HG03520 (cell line): ENCODE results near the gene TCP11.
"Not testable (repeated sequence)": the region's sequence is repeated elsewhere in the genome, so short reads cannot be mapped to it uniquely, and the experiment has no call there.

ENCODE experiments used
- ATAC-seq: cut with Tn5 transposase; IDR thresholded peaks from one replicate; pipeline ENCODE4 v1.9.1; 2021; ENCODE audit warnings: mild to moderate bottlenecking, moderate library complexity; ENCODE audit not compliant: unreplicated experiment

TCP11 gene

DNA sequence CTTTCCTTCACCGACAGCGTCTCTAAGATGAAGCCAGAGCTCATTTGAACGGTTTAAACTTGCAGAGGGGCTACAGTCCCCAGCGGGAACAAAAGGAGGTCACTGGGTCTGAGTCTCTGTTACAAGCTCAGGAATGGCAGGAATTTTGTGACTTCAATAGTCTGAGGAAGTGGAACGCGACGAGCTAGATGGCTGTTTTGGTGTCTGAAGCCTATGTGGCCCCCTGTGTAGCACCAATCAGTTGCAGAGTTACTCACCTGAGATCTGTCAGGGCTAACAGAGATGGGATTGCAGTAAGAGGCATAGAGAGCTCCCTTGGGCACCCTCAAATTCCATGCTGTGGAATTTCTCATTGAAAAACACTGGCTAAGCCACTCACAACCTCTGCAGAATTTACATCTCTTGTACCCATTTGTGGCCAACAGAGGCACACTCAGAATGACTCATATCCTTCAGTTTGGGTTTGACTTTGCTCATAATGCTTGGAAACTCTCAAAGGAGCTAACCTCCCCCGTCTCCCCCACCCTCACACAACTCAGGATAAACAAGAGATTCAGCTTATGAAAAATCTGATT, 7.1 kb upstream of the TCP11 start:
- ATAC-seq = no peak

DNA sequence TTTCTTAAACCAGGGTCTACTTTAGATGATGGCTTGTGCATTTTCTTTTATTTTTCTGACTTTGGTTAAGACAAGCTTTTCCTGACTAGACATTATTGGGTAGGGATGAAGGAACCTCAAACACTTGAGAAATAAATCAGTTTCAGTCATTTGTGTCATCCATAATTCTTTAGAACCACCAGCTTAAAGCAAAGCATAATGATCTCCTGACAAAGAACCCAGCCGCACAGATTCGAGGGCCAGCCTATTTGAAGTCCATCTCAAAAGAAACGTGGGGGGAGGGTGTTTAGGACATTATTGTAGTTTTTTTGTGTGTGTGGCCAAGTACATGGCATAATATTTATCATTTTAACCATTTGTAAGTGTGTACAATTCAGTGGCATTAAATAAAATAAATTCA, 6.3 kb upstream of the TCP11 start:
- ATAC-seq = no peak

DNA sequence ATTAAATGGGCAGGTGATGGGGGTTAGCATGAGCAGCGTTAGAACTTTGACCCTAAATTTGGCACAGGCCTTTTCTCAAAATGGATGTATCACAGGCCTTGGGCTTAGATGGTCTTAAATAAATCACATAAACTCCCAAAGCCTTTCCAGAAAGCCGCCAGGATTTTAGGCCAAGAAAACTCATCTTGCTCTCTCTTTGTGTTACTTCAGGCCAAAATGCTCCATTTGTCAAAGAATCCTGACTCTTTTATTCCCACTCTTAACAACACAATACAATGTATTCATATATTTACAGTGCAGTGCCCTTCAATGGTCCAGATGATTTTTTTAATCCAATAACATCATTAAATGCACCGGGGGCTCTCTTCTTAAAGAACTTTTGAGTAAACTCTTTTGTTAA, 5.9 kb upstream of the TCP11 start:
- ATAC-seq = no peak

DNA sequence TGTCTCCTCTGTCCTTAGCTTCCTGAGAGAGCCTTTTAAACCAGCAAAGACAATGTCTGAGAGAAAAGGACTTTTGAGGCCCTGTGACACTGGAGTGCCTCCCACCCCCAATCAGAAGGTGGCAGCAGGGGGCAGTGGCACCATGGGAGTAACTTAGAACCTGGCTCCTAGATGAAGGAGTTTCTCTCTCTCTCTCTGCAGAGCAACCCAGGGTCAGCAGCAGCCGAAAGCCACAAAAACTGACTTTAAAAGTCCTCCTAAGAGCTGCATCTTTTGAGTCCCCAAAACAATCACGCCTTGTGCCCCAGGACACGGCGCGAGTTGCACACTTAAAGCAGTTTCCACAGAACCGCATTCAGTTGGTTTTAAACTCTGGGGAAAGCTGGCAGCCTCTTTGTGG, 5.3 kb upstream of the TCP11 start:
- no peak for ATAC-seq

DNA sequence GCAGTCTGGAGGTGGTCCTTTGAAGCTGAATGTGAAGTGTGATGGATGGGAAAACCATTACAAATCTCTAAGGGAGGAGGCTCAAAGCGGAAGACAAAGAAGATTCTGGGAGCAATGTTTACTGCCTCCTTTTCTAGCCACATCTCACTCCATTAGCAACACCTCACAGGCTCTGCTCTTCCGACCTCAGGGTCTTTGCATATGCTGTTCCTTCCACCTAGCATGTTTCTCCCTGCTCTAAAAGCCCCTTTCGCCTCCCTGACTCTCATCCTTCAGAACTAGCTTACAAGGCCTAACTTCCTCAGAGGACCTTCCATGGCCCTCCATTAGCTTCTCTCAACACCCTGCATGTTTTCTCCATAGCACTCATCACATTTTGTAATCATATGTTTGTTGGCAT, 4.6 kb upstream of the TCP11 start:
- ATAC-seq = no peak

DNA sequence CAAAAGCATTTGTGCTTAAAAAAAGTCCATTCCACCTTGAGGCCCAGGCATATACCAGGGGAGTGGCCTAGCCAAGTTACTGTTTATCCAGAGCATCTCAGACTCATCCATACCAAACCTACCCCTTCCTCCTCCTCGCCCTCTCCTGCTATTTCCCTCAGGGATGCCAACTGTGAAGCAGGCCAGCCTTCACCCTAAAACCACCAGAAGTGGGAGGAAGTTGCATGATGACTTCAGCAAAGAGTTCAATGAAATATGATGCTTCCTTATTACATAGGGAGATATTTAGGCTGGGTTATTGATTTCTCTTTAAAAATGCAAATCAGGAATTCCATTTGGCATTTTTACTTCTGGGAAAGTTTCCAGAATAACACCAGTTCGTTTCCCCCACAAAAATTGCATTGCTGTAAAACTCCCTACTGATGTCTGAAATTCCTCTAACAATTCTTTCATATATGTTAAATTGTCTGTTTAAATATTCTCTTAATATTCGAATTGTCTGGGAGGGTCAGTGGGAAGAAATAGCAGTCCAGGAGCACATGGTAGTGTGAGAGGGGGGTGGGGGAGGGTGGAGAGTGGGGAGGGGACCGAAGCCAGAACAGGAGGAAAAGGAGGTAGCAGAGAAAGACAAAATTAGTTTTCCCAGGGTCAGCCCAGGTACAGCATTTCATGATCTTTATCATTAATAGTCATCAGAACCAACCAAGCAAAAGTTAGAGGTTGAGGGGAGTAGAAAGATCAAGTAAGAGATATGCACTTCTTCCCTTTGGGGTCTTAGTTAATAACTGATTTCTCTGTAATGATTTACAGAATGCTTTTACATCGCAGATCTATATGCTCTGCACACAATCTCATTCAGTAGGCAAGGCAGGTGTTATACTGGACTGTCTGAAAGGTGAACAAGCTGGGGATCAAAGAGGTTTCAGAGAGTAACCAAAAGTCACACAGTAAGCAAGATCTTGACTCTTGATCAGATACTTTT, 1.7 kb upstream of the TCP11 start:
- ATAC-seq = no peak

DNA sequence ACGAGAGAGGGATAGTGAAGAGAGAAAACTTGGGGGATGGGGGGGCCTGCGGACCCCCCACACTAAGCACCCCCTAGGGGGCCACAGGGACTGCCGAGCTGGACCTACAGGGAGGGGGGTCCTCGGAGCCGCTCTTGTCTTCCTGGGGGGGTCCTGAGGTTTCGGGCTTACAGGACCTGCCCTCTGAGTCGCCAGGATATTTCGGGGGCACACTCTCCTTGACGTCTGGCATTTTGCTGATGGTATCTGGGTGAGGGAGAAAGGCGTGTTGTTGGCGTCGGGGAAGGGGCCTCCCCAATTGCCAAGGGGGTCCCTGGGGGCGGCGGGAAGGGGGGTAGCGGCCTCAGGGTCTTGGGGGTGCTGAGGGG, 516 bp downstream of the TCP11 start:
- ATAC-seq = no peak

DNA sequence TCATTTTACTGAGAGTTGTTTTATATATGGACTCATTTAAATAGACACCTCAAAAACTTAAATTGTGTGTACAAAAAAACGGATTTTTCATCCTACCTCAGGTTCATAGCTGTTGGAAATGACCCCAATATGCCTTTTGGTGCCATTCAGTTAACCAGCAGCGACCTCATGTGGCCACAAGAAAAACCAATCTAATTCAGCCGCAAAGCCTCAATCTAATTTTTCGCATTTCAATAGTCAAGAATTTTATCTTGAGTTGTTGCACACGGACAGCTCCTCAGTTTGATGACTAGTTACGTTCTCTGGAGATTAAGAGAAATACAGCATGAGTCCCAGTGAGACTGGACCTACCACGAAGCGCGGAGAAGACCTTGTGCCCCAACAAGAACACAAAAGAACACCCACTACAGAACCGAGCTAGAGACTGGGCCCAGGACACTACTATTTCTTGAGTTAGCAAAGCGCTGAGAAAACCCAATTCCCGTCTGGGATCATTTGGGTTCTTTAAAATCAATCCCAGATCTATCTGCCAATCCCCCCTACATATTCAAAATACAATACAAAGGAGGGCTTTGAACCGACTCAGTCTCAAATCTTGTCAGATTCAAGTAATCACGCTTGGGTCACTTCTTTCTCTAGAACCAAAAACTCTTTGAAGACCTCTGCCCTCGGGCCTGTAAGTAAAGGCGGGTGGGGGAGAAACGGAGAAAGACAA, 1.1 kb downstream of the TCP11 start:
- ATAC-seq = no peak

DNA sequence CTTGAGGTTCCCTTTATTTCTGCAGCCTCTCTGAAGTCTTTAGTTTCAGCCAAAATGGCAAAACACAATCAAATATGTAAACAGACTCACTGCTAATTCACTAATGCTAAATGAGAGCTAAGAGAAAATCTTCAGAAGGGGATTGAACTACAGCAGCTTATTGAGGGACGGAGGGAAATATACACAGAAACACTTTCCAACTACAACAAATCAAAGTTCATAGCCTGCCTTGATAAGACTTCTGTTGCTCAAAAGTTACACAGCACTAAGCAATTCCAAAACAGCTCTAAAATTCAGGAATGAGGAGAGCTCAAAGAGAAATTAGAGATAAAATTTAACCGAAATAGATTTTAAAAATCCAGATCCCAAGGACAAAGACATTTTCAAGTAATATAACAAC, 1.7 kb downstream of the TCP11 start:
- no peak for ATAC-seq

DNA sequence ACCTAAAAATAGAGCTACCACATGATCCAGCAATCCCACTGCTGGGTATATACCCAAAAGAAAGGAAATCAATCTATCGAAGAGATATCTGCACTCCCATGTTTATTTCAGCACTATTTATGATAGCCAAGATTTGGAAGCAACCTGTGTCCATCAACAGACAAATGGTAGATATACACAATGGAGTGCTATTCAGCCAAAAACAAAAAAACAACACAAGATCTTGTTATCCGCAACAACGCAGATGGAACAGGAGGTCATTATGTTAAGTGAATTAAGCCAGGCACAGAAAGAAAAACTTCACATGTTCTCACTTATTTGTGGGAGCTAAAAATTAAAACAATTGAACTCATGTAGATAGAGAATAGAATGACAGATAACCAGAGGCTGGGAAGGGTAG, 2.9 kb downstream of the TCP11 start:
- ATAC-seq = not testable (repeated sequence)

DNA sequence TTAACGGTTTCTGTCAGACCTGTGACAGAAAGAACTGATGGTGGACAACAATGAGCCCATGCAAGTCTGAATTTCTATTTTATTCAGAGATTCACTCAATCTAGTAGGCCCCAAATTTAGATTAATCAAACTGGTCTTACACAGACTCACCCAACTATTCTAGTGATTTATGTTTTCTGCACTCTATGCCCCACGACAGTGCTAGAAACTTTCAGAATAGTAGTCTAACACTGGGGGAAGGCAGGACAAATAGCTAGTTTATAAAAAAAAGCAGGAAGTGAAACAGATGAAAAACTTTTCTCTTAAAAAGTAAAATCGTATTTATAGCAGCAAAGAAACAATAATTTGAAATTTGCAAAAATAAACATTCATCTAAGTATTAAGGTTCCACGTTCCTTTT, 5.0 kb downstream of the TCP11 start:
- no peak for ATAC-seq

DNA sequence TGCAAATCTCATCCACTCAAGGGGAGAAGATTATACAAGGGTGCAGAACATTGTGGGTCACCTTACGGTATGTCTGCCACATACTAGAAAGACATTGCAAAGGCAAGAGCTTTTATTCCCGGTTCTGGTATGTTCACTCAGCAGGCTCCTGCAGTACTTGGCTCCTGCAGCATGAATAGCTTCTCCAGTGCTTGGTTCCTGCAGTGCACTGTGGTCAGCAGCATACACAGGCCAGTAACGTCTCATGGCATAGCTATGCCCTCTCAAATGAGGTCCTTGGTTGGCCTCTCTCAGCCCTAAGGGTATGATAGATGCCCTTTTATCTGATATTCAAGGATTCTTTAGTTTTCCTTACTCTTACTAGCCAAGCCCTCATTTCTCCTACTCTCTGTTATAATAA, 12.6 kb downstream of the TCP11 start:
- no peak for ATAC-seq

DNA sequence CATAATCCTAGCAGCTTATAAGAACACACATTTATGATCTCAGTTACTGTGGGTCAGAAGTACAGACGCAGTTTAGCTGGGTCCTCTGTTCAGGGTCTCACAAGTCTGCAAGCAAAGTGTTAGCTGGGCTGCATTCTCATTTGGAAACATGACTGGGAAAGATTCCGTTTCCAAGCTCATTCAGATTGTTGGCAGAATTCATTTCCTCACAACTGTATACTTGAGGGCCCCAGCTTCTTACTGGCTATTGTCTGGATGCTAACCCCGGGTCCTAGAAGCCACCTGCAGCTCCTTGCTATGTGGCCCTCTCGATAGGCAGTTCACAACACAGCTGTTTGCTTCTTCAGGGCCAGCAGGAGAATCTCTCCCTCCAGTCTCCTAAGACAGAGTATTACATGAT, 13.1 kb downstream of the TCP11 start:
- ATAC-seq = no peak

DNA sequence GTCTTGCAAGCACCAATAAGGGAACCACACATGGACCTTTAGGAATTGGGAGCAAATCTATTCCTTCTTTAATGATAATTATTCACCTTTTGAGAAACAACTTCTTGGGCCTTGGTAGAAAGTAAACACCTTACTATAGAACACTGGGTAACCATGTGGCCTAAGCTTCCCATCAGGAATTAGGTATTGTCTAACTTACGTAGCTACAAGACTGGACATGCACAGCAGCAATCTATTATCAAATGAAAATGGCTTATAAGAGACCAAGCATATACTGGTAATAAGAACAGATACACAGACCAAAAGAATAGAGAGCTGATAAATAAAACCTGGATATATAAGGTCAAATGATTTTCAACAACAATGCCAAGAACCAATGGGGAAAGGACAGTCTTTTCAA, 16.8 kb downstream of the TCP11 start:
- no peak for ATAC-seq

DNA sequence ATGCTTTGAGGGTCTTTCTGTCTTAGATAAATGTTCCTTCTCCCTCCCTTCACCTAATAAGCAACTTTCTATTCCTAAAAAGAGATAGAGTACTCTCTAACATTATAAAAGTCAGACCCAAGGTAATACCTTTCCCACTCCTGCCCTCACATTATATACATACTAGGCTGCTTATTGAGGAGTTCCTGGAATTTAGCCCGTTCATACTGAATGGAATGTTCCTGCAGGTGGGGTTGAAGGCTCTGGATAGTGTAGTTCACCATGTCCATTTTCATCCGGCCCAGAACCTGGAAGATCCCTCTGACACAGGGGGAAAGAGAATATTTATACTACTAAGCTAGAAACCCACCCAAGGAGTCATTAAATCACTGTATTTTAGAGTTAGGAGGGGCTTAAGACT, 20.4 kb downstream of the TCP11 start:
- ATAC-seq = no peak

DNA sequence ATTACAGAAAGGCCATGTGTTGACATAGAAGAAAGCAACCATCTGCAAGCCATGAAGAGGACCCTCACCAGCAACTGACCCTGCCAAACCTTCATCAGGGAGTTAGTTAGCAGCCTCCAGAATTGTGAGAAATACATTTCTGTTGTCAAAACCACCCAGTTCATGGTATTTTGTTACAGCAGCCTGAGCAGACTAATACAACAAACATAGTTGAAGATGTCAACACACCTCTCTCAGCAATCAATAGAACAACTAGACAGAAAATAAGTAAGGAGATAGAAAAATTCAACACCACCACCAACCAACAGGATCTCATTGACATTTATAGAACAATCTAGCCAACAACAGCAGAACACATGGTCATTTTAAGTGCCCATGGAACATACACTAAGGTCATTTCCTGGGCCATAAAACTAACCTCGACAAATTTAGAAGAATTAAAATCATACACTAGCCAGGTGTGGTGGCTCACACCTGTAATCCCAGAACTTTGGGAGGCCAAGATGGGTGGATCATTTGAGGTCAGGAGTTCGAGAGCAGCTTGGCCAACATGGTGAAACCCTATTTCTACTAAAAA, 32.7 kb downstream of the TCP11 start:
- no peak for ATAC-seq

DNA sequence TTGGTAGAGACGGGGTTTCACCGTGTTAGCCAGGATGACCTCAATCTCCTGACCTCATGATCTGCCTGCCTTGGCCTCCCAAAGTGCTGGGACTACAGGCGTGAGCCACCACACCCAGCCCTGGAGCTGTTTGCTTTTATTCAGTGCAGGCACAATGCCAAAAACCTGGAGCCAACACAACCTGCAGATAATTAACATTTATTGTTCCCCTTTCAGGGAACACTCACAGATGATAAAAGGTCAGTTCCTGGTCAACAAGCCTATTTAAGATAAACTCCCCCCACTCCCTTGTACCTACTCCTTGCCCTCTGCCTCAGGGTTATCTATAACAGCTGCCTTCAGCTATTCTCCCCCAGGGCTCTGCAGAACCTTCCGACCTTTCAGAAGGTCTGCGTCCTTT, 33.4 kb downstream of the TCP11 start:
- not testable (repeated sequence) for ATAC-seq

DNA sequence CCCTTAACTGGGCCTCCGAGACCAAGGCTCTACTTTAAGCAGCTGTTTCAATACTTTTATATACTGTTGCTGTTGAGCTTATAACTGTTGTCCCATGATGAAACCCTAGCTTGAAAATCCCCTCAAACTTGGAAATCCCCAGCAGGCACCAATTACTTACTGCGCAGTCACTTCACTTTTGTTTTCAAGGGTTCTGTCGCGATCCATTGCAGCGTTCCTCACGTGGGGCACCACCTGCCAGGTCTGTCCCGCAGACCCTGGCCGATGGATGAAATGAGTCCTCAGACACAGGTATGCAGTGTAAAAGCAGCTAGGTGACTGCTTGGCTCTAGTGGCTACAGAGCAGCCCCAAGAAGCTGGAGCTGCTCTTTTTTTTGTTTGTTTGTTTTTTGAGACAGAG, 33.9 kb downstream of the TCP11 start:
- not testable (repeated sequence) for ATAC-seq

DNA sequence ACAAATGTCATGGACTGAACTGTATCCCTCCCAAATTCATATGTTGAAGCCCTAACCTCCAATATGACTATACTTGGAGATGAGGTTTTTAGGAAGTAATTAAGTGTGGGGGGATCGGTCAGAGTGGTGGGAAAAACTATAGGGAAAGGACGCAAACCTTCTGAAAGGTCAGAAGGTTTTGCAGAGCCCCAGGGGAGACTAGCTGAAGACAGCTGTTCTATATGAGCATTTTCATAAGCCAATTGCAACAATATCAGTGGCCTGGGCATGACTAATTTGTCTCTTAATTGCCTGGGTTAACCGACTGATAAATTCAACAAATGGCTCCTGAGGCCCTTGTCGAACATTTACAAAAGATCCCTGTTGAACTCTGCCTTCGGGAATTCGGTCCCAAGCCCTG, 35.1 kb downstream of the TCP11 start:
- not testable (repeated sequence) for ATAC-seq

DNA sequence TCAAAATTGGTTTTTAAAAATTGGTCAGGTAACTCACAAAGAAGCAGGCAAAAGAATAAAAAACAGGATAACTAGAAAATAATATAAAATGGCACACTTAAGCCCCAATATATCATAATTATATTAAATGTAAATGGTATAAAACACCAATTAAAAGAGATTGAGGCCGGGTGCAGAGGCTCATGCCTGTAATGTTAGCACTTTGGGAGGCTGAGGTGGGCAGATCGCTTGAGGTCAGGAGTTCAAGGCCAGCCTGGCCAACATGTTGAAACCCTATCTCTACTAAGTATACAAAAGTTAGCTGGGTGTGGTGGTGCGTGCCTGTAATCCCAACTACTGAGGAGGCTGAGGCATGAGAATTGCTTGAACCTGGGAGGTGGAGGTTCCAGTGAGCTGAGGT, 36.1 kb downstream of the TCP11 start:
- ATAC-seq = no peak

DNA sequence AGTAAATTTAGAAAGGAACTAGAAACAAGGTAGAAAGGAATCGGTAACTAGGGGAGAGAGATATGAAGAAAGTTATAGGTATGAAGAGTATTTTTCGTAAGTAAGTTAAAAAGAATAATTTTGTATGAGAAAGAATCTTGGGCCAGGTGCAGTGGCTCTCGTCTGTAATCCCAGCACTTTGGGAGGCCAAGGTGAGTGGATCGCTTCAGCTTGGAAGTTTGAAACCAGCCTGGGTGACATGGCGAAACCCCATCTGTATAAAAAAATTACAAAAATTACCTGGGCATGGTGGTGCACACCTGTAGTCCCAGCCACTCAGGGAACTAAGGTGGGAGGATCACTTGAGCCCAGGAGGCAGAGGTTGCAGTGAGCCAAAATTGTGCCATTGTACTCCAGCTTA, 42.0 kb downstream of the TCP11 start:
- no peak for ATAC-seq
